Osteocyte (in vitro differentiated cells): ENCODE measurements around the gene POU3F4. TPM values are rescaled to one million over a fixed set of nuclear protein-coding genes. Genes with fewer than 3 reads are reported as not detected.

Source experiments
- DNase-seq: peaks from one replicate; pipeline ENCODE4 v3.0.0; 2021; ENCODE audit warnings: mixed read lengths; ENCODE audit not compliant: unreplicated experiment; ENCODE audit errors: extremely low spot score
- H3K27ac Mint-ChIP-seq: one replicate; pipeline ENCODE4 v1.8.0; 2021; ENCODE audit warnings: mild to moderate bottlenecking, mixed read lengths; ENCODE audit not compliant: unreplicated experiment
- H3K27me3 Mint-ChIP-seq: one replicate; pipeline ENCODE4 v1.8.0; 2021; ENCODE audit warnings: mixed read lengths; ENCODE audit not compliant: unreplicated experiment
- H3K36me3 Mint-ChIP-seq: one replicate; pipeline ENCODE4 v1.8.0; 2021; ENCODE audit warnings: mixed read lengths; ENCODE audit not compliant: unreplicated experiment
- H3K4me1 Mint-ChIP-seq: one replicate; pipeline ENCODE4 v1.8.0; 2021; ENCODE audit warnings: mixed read lengths; ENCODE audit not compliant: unreplicated experiment
- H3K4me3 Mint-ChIP-seq: one replicate; pipeline ENCODE4 v1.8.0; 2021; ENCODE audit warnings: mild to moderate bottlenecking, moderate library complexity, mixed read lengths; ENCODE audit not compliant: unreplicated experiment
- H3K9me3 Mint-ChIP-seq: one replicate; pipeline ENCODE4 v1.8.0; 2021; ENCODE audit warnings: mixed read lengths; ENCODE audit not compliant: unreplicated experiment
- total RNA-seq: library from RNA; stranded (reverse); gene quantifications from 2 replicates; pipeline ENCODE4 v1.2.1, GENCODE V29; 2021
- TF ChIP-seq, protein P1 (sequence below): fragments of 200-600 bp; sonication (generic); IDR thresholded peaks from 2 replicates; pipeline ENCODE4 v1.5.0; 2021; ENCODE audit warnings: antibody characterized with exemption, mild to moderate bottlenecking, moderate library complexity

Gene POU3F4
- total RNA-seq, 1 donor from 2014 or later: not detected

DNA sequence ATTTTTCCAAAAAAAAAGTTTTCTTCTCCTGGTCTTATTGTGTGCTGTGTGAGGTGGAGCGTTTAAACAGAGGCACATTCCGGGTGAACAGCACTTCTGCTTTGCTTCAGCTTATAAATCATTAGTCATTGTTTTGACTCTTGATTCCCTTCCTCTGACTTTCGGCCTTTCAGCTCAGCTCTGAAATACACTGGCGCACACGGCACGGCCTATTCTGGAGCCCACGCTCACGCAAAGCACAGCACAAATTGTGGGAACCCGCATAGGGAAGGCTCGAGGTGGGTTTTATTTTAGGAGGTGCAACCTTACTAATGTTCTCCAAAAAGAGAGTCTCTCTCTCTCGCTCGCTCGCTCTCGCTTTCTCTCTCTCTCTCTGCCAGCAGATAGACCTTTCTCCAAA, 4.0 kb downstream of the POU3F4 start:
- H3K9me3 Mint-ChIP-seq: peaks cover 12% of the 10 kb centered on the region
- peaks cover 2% of the 10 kb centered on the region for H3K4me1 Mint-ChIP-seq
- no peak overlapping the region for H3K27ac Mint-ChIP-seq
- peaks cover 36% of the 10 kb centered on the region for H3K27me3 Mint-ChIP-seq
- DNase-seq: no peak
- H3K4me3 Mint-ChIP-seq: no peak overlapping the region
- H3K36me3 Mint-ChIP-seq: no peaks in the 10 kb centered on the region
- TF ChIP-seq, protein P1, sequence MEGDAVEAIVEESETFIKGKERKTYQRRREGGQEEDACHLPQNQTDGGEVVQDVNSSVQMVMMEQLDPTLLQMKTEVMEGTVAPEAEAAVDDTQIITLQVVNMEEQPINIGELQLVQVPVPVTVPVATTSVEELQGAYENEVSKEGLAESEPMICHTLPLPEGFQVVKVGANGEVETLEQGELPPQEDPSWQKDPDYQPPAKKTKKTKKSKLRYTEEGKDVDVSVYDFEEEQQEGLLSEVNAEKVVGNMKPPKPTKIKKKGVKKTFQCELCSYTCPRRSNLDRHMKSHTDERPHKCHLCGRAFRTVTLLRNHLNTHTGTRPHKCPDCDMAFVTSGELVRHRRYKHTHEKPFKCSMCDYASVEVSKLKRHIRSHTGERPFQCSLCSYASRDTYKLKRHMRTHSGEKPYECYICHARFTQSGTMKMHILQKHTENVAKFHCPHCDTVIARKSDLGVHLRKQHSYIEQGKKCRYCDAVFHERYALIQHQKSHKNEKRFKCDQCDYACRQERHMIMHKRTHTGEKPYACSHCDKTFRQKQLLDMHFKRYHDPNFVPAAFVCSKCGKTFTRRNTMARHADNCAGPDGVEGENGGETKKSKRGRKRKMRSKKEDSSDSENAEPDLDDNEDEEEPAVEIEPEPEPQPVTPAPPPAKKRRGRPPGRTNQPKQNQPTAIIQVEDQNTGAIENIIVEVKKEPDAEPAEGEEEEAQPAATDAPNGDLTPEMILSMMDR: no peak

DNA sequence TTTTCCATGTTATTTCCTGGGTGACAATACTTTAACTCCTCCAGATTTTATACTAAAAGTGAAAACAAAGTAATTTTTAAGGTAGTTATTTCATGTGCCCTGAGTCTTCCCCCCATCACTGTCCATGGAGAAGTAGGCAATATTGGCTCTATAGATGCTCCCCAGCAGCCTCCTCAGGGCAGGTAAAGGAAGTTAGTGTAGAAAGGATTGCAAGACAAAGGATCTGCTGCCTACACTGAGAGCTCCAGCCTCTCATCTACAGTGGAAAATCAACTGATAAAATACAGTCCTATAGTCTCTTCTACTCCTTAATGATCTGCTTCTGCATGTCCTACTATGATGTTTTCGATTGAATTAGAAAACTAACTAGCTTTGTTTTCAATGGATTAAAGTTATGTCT, 8.5 kb downstream of the POU3F4 start:
- no peaks in the 10 kb centered on the region for H3K4me1 Mint-ChIP-seq
- H3K9me3 Mint-ChIP-seq: peaks cover 5% of the 10 kb centered on the region
- no peak overlapping the region for H3K4me3 Mint-ChIP-seq

DNA sequence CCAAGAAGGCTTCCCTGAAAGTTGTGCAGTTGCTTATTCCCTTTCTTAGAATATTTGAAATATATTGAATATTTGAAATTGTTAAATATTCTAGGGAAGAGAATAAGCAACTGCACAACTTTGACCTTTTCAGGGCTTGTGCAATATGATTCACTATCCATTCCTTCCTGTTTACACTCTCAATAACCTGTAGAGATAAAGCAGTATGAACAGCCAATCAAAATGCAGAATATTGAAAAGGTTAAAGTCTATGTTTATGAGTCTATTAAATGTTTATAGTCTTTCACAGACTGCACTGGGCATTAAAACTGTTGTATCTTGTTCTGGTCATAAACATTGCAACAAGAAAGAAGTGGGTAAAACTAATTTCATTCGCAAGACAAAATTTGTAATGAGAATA, 13.8 kb downstream of the POU3F4 start:
- no peak overlapping the region for H3K4me3 Mint-ChIP-seq
- H3K4me1 Mint-ChIP-seq: no peaks in the 10 kb centered on the region
- no peak for DNase-seq
- H3K9me3 Mint-ChIP-seq: peaks cover 13% of the 10 kb centered on the region
- TF ChIP-seq, protein P1: no peak
- no peaks in the 10 kb centered on the region for H3K36me3 Mint-ChIP-seq
- no peak overlapping the region for H3K27ac Mint-ChIP-seq
- H3K27me3 Mint-ChIP-seq: no peaks in the 10 kb centered on the region

More for the DNA sequence above, 8.5 kb downstream of the POU3F4 start:
- no peaks in the 10 kb centered on the region for H3K36me3 Mint-ChIP-seq
- peaks cover 5% of the 10 kb centered on the region for H3K27me3 Mint-ChIP-seq
- no peak for DNase-seq
- no peak overlapping the region for H3K27ac Mint-ChIP-seq
- TF ChIP-seq, protein P1: no peak

DNA sequence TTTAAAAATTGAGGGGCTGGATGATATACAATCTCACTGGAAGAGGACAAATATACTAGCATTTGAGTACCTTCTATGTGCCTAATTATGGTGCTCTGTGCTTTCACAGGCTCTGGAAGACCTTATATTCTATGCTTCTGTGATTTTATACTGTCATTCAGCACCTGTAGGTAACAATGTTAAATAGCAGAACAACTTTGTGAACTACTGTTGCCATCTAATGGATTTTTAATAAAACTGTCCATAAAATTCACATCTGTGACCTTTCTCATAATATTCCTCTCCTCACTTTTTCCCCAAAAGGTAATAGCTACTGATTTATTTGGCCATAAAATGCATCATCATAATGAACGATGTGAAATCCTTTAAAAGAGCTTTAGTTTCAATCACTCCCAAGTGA, 21.9 kb downstream of the POU3F4 start:
- H3K27me3 Mint-ChIP-seq: no peaks in the 10 kb centered on the region
- H3K4me3 Mint-ChIP-seq: no peak overlapping the region
- peaks cover 17% of the 10 kb centered on the region for H3K9me3 Mint-ChIP-seq
- TF ChIP-seq, protein P1: no peak
- H3K4me1 Mint-ChIP-seq: no peaks in the 10 kb centered on the region
- no peaks in the 10 kb centered on the region for H3K36me3 Mint-ChIP-seq
- DNase-seq: no peak
- H3K27ac Mint-ChIP-seq: no peak overlapping the region

DNA sequence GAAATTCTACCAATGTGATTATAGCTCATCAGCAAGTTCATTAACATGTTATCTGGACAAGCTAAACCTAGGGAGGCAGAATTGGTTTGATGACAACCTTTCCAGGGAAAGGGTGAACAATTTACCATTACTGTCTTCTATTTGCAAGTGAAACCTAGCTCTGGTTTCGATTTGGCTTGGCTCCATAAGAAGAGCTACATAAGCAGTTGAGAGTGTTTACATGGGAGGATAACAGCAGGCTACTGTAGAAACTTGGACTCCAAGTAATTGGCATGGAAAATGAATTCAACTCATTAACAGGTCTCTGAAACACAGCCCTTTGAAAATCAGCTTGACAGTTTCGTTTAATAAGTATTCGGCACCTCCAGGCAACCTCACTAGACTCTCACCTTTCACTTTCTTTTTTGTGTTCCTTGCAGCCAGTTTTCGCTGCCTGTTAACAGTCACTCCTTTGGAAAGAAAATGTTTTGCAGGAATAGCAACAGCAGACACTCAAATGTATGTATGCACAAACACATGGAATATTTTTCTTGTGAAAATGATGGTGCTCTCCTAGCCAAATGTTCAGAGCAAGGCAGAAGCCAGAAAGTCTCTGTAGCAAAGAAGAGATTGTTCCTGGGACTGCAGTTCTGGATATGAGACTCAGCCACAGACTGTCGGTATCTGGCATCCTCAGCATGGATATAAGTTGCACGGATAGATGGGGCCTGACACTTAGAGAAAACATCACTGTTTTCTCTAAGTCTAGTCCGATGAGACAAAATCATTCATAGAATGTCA, 27.5 kb downstream of the POU3F4 start:
- peaks cover 21% of the 10 kb centered on the region for H3K9me3 Mint-ChIP-seq
- H3K27ac Mint-ChIP-seq: no peak overlapping the region
- TF ChIP-seq, protein P1: no peak
- no peak for DNase-seq
- no peaks in the 10 kb centered on the region for H3K4me1 Mint-ChIP-seq
- no peak overlapping the region for H3K4me3 Mint-ChIP-seq
- H3K27me3 Mint-ChIP-seq: no peaks in the 10 kb centered on the region
- no peaks in the 10 kb centered on the region for H3K36me3 Mint-ChIP-seq
